Hepatocyte (in vitro differentiated cells): ENCODE measurements around the gene SLC16A8. TPM values are rescaled to one million over a fixed set of nuclear protein-coding genes. Genes with fewer than 3 reads are reported as not detected.
"Not testable (repeated sequence)": the region's sequence is repeated elsewhere in the genome, so short reads cannot be mapped to it uniquely, and the experiment has no call there.

Experiments used
- DNase-seq: peaks from one replicate; pipeline ENCODE4 v3.0.0-alpha.2; 2016; ENCODE audit warnings: low spot score
- H2AFZ ChIP-seq: fragments of 200-600 bp; sonication (generic); 2 replicates; pipeline ENCODE4 v1.6.0; 2016; ENCODE audit warnings: antibody characterized with exemption, mild to moderate bottlenecking
- H3K27ac ChIP-seq: fragments of 200-600 bp; sonication (generic); 2 replicates; pipeline ENCODE4 v1.5.1; 2016; ENCODE audit warnings: mild to moderate bottlenecking
- H3K27me3 ChIP-seq: fragments of 200-600 bp; sonication (generic); 2 replicates; pipeline ENCODE4 v1.6.1; 2016
- H3K36me3 ChIP-seq: fragments of 200-600 bp; sonication (generic); replicated peaks from 2 replicates; pipeline ENCODE4 v1.5.1; 2016; ENCODE audit warnings: low read depth; ENCODE audit not compliant: insufficient read depth
- H3K4me1 ChIP-seq: fragments of 200-600 bp; sonication (generic); 2 replicates; pipeline ENCODE4 v1.5.1; 2016; ENCODE audit warnings: mild to moderate bottlenecking, moderate library complexity; ENCODE audit not compliant: insufficient read depth
- H3K4me2 ChIP-seq: fragments of 200-600 bp; sonication (generic); 2 replicates; pipeline ENCODE4 v1.6.0; 2016
- H3K4me3 ChIP-seq: fragments of 200-600 bp; sonication (generic); 2 replicates; pipeline ENCODE4 v1.5.1; 2016; ENCODE audit warnings: mild to moderate bottlenecking
- H3K79me2 ChIP-seq: fragments of 200-600 bp; sonication (generic); 2 replicates; pipeline ENCODE4 v1.6.0; 2017; ENCODE audit warnings: mild to moderate bottlenecking
- H3K9me2 ChIP-seq: fragments of 200-600 bp; sonication (generic); replicated peaks from 2 replicates; pipeline ENCODE4 v1.6.0; 2017; ENCODE audit warnings: mild to moderate bottlenecking; ENCODE audit not compliant: insufficient read depth
- H3K9me3 ChIP-seq: fragments of 200-600 bp; sonication (generic); 2 replicates; pipeline ENCODE4 v1.5.1; 2016; ENCODE audit warnings: low read depth, mild to moderate bottlenecking
- H4K20me1 ChIP-seq: fragments of 200-600 bp; sonication (generic); 2 replicates; pipeline ENCODE4 v1.6.0; 2016; ENCODE audit warnings: mild to moderate bottlenecking; ENCODE audit not compliant: insufficient read depth, poor library complexity, severe bottlenecking
- CTCF ChIP-seq: fragments of 200-600 bp; sonication (generic); IDR thresholded peaks from 2 replicates; pipeline ENCODE4 v1.5.1; 2016; ENCODE audit warnings: antibody characterized with exemption, mild to moderate bottlenecking; ENCODE audit not compliant: poor library complexity
- EZH2 ChIP-seq: fragments of 200-600 bp; sonication (generic); IDR thresholded peaks from 2 replicates; pipeline ENCODE4 v1.6.1; 2016; ENCODE audit warnings: antibody characterized with exemption, mild to moderate bottlenecking, borderline replicate concordance
- EZH2phosphoT487 ChIP-seq: fragments of 200-600 bp; sonication (generic); IDR thresholded peaks from one replicate; pipeline ENCODE4 v1.6.1; 2018; ENCODE audit warnings: antibody characterized with exemption, mild to moderate bottlenecking, low read depth, moderate library complexity; ENCODE audit not compliant: unreplicated experiment, severe bottlenecking
- WGBS: methylation state at CpG from one replicate; pipeline ENCODE4 v1.1.6; 2016; ENCODE audit warnings: low lambda C conversion rate; ENCODE audit errors: missing lambda C conversion rate; 5-methylcytosine and 5-hydroxymethylcytosine counted together
- polyA plus RNA-seq: library from polyadenylated mRNA; unstranded; fragments of >200 nt; fragmentation: Nextera tagmentation; extraction: Ambion mirVana; gene quantifications from 2 replicates; pipeline ENCODE4 v1.2.1, GENCODE V29; 2016
- total RNA-seq: library from RNA; depleted of rRNA; stranded (reverse); fragments of >200 nt; gene quantifications from 2 replicates; pipeline ENCODE4 v1.2.3, GENCODE V29; 2014

The SLC16A8 gene
- total and polyA plus RNA-seq, 2 experiments from 2014 or later: 0.63 TPM; not detected in 1

GRCh38 chr22:38124236-38124974, 40.4 kb upstream of the SLC16A8 start:
- no peak overlapping the region for H2AFZ ChIP-seq

GRCh38 chr22:38122616-38123015, 38.6 kb upstream of the SLC16A8 start:
- no peak overlapping the region for H2AFZ ChIP-seq
- TF ChIP-seq EZH2: no peak
- no peak for TF ChIP-seq EZH2phosphoT487
- no peaks in the 10 kb centered on the region for H3K79me2 ChIP-seq

More at GRCh38 chr22:38124236-38124974, 40.4 kb upstream of the SLC16A8 start:
- H3K9me2 ChIP-seq: no peaks in the 10 kb centered on the region
- no peak overlapping the region for H3K4me3 ChIP-seq
- no peak overlapping the region for H3K4me2 ChIP-seq
- H3K4me1 ChIP-seq: no peaks in the 10 kb centered on the region
- 92% methylated on average over 21 of the region's 21 CpGs for WGBS
- no peaks in the 10 kb centered on the region for H3K36me3 ChIP-seq
- TF ChIP-seq EZH2phosphoT487 (no peak), EZH2 (no peak), CTCF (no peak)
- no peaks in the 10 kb centered on the region for H3K9me3 ChIP-seq
- no peaks in the 10 kb centered on the region for H3K79me2 ChIP-seq
- H3K27ac ChIP-seq: no peak overlapping the region
- no peaks in the 10 kb centered on the region for H3K27me3 ChIP-seq
- no peak for DNase-seq
- no peaks in the 10 kb centered on the region for H4K20me1 ChIP-seq

GRCh38 chr22:38120359-38121110, 36.6 kb upstream of the SLC16A8 start:
- WGBS: 94% methylated on average over 27 of the region's 28 CpGs
- no peak overlapping the region for H2AFZ ChIP-seq
- no peak overlapping the region for H3K4me2 ChIP-seq
- no peak overlapping the region for H3K4me3 ChIP-seq
- TF ChIP-seq EZH2phosphoT487: no peak
- TF ChIP-seq CTCF: no peak
- TF ChIP-seq EZH2: no peak
- no peaks in the 10 kb centered on the region for H3K79me2 ChIP-seq
- H3K27me3 ChIP-seq: no peaks in the 10 kb centered on the region
- no peak for DNase-seq
- H3K36me3 ChIP-seq: no peaks in the 10 kb centered on the region
- no peaks in the 10 kb centered on the region for H3K9me2 ChIP-seq
- H3K27ac ChIP-seq: no peak overlapping the region
- H3K9me3 ChIP-seq: no peaks in the 10 kb centered on the region
- H3K4me1 ChIP-seq: no peaks in the 10 kb centered on the region
- H4K20me1 ChIP-seq: no peaks in the 10 kb centered on the region

More at GRCh38 chr22:38122616-38123015, 38.6 kb upstream of the SLC16A8 start:
- Histone ChIP-seq H3K9me2 (no peaks in the 10 kb centered on the region), H3K4me2 (no peak overlapping the region), H3K36me3 (no peaks in the 10 kb centered on the region), H4K20me1 (no peaks in the 10 kb centered on the region), H3K27me3 (no peaks in the 10 kb centered on the region), H3K9me3 (no peaks in the 10 kb centered on the region), H3K4me3 (no peak overlapping the region), H3K4me1 (no peaks in the 10 kb centered on the region), H3K27ac (no peak overlapping the region)
- DNase-seq: no peak
- 69% methylated on average over 4 of the region's 6 CpGs for WGBS

GRCh38 chr22:38118747-38119146, 34.8 kb upstream of the SLC16A8 start:
- H3K9me3 ChIP-seq, H3K36me3 ChIP-seq, H3K4me3 ChIP-seq, H3K9me2 ChIP-seq, H3K4me2 ChIP-seq, H3K27ac ChIP-seq, H2AFZ ChIP-seq, DNase-seq, H3K4me1 ChIP-seq, H3K79me2 ChIP-seq, H3K27me3 ChIP-seq, H4K20me1 ChIP-seq: not testable (repeated sequence)
- WGBS: 95% methylated on average over 2 of the region's 2 CpGs
